SU-DHL-6 (cell line): ENCODE data around the gene TNXB.
"Not testable (repeated sequence)": the region's sequence is repeated elsewhere in the genome, so short reads cannot be mapped to it uniquely, and the experiment has no call there.

Experiments used
- H2AFZ ChIP-seq: fragments of 200-600 bp; sonication (generic); 2 replicates; pipeline ENCODE4 v1.6.1; 2014; ENCODE audit warnings: low read depth, mild to moderate bottlenecking, moderate library complexity, mixed read lengths, antibody characterized with exemption, low read length; ENCODE audit not compliant: severe bottlenecking
- H3F3A ChIP-seq: fragments of 200-600 bp; shearing (Covaris generic); 2 replicates; pipeline ENCODE4 v1.6.0; 2016; ENCODE audit warnings: antibody characterized with exemption, mild to moderate bottlenecking; ENCODE audit not compliant: insufficient read depth
- H3K27ac ChIP-seq: fragments of 200-600 bp; sonication (generic); 2 replicates; pipeline ENCODE4 v1.5.1; 2016; ENCODE audit warnings: low read depth, mild to moderate bottlenecking, low read length, moderate library complexity, mixed read lengths
- H3K27me3 ChIP-seq: fragments of 200-600 bp; sonication (generic), shearing (Covaris generic); 2 replicates; pipeline ENCODE4 v1.6.0; 2014; ENCODE audit warnings: mild to moderate bottlenecking, low read length
- H3K36me3 ChIP-seq: fragments of 200-600 bp; sonication (generic); 2 replicates; pipeline ENCODE4 v1.6.1; 2014; ENCODE audit warnings: mild to moderate bottlenecking, low read length, mixed read lengths
- H3K4me2 ChIP-seq: fragments of 300-600, 200-600 bp; shearing (Covaris generic), sonication (generic); 2 replicates; pipeline ENCODE4 v1.6.0; 2014; ENCODE audit warnings: low read length, low read depth, mild to moderate bottlenecking; ENCODE audit not compliant: poor library complexity, severe bottlenecking
- H3K4me3 ChIP-seq: fragments of 200-600 bp; sonication (generic); 2 replicates; pipeline ENCODE4 v1.5.1; 2014; ENCODE audit warnings: antibody characterized with exemption, low read length, mild to moderate bottlenecking, mixed read lengths; ENCODE audit not compliant: insufficient read depth, poor library complexity, severe bottlenecking
- H3K79me2 ChIP-seq: fragments of 200-600 bp; sonication (generic); 2 replicates; pipeline ENCODE4 v1.6.1; 2014; ENCODE audit warnings: mild to moderate bottlenecking, low read length, moderate library complexity; ENCODE audit not compliant: insufficient read depth
- H3K9ac ChIP-seq: fragments of 200-600 bp; sonication (generic); 2 replicates; pipeline ENCODE4 v1.7.0; 2014; ENCODE audit warnings: mild to moderate bottlenecking, low read length
- H3K9me2 ChIP-seq: fragments of 200-600 bp; sonication (generic); replicated peaks from 2 replicates; pipeline ENCODE4 v1.6.1; 2014; ENCODE audit warnings: low read length; ENCODE audit not compliant: insufficient read depth
- H3K9me3 ChIP-seq: fragments of 200-600 bp; sonication (generic); 2 replicates; pipeline ENCODE4 v1.6.1; 2014; ENCODE audit warnings: low read length, mixed read lengths; ENCODE audit not compliant: insufficient read depth
- H4K20me1 ChIP-seq: fragments of 200-600 bp; sonication (generic); 2 replicates; pipeline ENCODE4 v1.6.1; 2014; ENCODE audit warnings: low read depth, mild to moderate bottlenecking, antibody characterized with exemption, low read length, moderate library complexity, mixed read lengths
- EZH2phosphoT487 ChIP-seq: fragments of 200-600 bp; sonication (generic), shearing (Covaris generic); conservative IDR thresholded peaks from 2 replicates; pipeline ENCODE4 v1.6.1; 2018; ENCODE audit warnings: mild to moderate bottlenecking, antibody characterized with exemption, low read length, moderate library complexity, mixed read lengths
- TF ChIP-seq, protein P1 (sequence below): fragments of 200-600 bp; sonication (generic); IDR thresholded peaks from one replicate; pipeline ENCODE4 v1.5.1; 2017; ENCODE audit warnings: antibody characterized with exemption, mild to moderate bottlenecking, low read length, moderate library complexity; ENCODE audit not compliant: insufficient read depth, poor library complexity, severe bottlenecking

The TNXB gene

DNA sequence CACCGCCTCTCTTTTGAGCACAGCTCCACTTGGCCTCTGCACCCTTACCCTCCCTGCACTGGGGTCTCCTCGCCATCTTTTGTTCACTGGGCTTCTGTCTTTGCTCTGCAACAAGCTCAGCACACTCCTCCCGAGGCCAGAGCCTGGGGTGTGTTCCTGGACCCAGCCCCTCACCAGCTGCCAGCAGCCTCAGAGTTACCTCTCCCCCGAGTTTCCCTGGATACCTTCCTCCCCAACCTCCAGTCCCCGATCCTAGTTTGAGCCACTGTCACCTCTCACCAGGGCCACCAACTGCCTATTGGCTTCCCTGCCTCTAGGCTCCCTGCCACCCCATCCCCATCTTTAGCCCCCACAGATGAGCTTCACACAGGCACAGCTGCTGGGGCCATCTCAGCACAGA is 58.6 kb downstream of the TNXB start:
- H3K9me3 ChIP-seq = no peaks in the 10 kb centered on the region
- H4K20me1 ChIP-seq = no peaks in the 10 kb centered on the region
- no peak overlapping the region for H3K27ac ChIP-seq
- H3F3A ChIP-seq = no peaks in the 10 kb centered on the region
- no peaks in the 10 kb centered on the region for H3K27me3 ChIP-seq
- H3K79me2 ChIP-seq = no peaks in the 10 kb centered on the region
- H3K9me2 ChIP-seq = no peaks in the 10 kb centered on the region
- TF ChIP-seq EZH2phosphoT487 = no peak
- TF ChIP-seq, protein P1, sequence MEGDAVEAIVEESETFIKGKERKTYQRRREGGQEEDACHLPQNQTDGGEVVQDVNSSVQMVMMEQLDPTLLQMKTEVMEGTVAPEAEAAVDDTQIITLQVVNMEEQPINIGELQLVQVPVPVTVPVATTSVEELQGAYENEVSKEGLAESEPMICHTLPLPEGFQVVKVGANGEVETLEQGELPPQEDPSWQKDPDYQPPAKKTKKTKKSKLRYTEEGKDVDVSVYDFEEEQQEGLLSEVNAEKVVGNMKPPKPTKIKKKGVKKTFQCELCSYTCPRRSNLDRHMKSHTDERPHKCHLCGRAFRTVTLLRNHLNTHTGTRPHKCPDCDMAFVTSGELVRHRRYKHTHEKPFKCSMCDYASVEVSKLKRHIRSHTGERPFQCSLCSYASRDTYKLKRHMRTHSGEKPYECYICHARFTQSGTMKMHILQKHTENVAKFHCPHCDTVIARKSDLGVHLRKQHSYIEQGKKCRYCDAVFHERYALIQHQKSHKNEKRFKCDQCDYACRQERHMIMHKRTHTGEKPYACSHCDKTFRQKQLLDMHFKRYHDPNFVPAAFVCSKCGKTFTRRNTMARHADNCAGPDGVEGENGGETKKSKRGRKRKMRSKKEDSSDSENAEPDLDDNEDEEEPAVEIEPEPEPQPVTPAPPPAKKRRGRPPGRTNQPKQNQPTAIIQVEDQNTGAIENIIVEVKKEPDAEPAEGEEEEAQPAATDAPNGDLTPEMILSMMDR = no peak
- H3K9ac ChIP-seq = no peak overlapping the region
- no peak overlapping the region for H3K4me3 ChIP-seq
- no peak overlapping the region for H3K4me2 ChIP-seq
- no peak overlapping the region for H2AFZ ChIP-seq
- no peaks in the 10 kb centered on the region for H3K36me3 ChIP-seq

DNA sequence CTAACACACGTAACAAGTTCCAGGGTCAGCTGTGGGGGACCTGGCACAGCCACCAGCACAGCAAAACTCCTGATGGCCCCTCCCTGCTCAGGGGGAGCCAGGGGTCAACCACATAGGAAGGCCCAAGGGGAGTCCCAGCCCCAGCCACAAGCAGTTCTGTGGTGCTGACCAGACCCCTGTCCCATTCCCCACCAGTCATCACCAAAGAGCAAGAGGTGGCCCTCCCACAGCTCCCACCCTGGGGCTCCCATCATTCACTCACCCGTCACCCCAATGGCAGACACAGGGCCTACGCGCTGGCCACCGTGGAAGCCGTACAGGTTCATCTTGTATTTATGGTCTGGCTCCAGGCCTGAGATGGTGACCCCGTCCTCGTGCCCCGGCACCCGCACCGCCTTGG is 59.4 kb downstream of the TNXB start:
- not testable (repeated sequence) for H3F3A ChIP-seq, H3K9me3 ChIP-seq, H4K20me1 ChIP-seq, H3K4me3 ChIP-seq, H3K9ac ChIP-seq, H3K4me2 ChIP-seq, H3K27me3 ChIP-seq, H2AFZ ChIP-seq, H3K9me2 ChIP-seq, H3K36me3 ChIP-seq, H3K79me2 ChIP-seq, H3K27ac ChIP-seq

DNA sequence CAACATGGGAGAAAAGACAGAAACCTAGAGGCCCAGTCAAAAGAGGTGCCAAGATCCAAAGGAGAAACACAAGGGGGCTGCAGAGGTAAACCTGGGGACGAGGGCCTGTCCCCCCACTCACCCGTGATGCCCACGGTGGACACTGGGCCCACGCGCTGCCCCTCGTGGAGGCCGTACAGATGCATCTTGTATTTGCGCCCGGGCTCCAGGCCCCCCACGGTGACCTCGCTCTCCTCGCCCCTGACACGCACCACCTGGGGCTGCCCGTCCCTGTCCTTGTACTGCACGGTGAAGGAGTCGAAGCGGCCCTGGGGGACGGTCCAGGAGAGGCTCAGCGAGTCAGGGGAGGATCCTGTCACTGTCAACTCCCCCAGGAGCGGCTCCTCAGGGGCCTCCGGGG is 60.0 kb downstream of the TNXB start:
- not testable (repeated sequence) for H3K27ac ChIP-seq, H3K9me3 ChIP-seq, H3K9ac ChIP-seq, H3K27me3 ChIP-seq, H3K9me2 ChIP-seq, H3K36me3 ChIP-seq, H3K4me2 ChIP-seq, H4K20me1 ChIP-seq, H3F3A ChIP-seq, H3K4me3 ChIP-seq, H2AFZ ChIP-seq, H3K79me2 ChIP-seq

DNA sequence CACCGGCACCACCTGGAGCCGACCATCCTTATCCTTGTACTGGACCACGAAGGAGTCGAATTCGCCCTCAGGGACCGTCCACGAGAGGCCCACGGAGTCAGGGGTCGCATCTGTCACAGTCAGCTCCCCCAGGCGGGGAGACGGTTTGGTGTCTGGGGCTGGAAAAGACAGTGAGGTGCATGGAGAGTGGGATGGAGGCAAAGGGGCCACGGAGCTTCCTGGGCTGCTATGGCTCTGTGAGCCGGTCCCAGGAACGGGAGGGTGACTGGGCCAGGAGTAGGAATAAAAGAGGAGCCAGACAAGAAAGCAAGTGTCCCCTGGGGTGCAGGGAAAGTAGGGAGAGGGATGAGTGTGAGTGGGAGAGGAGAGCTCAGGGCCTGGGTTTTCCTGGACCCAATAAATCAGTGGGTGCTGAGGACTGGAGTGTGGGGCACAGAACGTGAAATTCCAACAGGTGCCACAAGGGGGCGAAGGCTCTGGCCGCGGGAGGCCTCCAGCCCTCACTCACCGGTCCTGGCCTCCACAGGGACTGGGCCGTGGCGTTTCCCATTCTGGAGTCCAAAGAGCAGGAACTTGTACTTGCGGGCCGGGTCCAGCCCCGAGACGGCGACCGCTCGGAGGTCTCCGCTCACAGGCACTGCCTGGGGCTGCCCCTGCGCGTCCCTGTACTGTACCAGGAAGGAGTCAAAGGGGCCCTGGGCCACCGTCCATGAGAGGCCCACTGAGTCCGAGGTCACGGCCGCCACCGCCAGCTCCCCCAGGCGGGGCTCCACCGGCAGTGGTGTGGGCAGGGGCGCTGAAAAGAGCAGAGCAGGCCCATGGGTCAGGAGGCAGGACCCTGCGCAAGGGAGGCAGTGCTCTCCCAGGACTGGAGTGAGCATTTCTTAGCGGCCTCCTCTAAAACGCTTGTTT is 61.0 kb downstream of the TNXB start:
- H3K4me3 ChIP-seq = no peak overlapping the region
- H3K36me3 ChIP-seq = no peaks in the 10 kb centered on the region
- no peaks in the 10 kb centered on the region for H3K9me3 ChIP-seq
- H3K9me2 ChIP-seq = no peaks in the 10 kb centered on the region
- no peak overlapping the region for H2AFZ ChIP-seq
- H3K27me3 ChIP-seq = no peaks in the 10 kb centered on the region
- H3K79me2 ChIP-seq = no peaks in the 10 kb centered on the region
- no peak overlapping the region for H3K27ac ChIP-seq
- no peak for TF ChIP-seq EZH2phosphoT487
- TF ChIP-seq, protein P1 = peak; percentile 88
- H4K20me1 ChIP-seq = no peaks in the 10 kb centered on the region
- no peaks in the 10 kb centered on the region for H3F3A ChIP-seq
- no peak overlapping the region for H3K4me2 ChIP-seq
- no peak overlapping the region for H3K9ac ChIP-seq
